Keratinocyte (primary cell): ENCODE results near the gene SARNP. TPM values are rescaled to one million over a fixed set of nuclear protein-coding genes. Genes with fewer than 3 reads are reported as not detected.

ENCODE experiments used
- DNase-seq: peaks from one replicate; pipeline ENCODE4 v3.0.0-alpha.2; 2011; ENCODE audit warnings: low read depth, missing footprints, low spot score
- FAIRE-seq: peaks from 2 replicates; lab custom pipeline; 2011; peaks lifted over from hg19 to GRCh38; lab: Jason Lieb, UNC
- H2AFZ ChIP-seq: 2 replicates; pipeline ENCODE4 v1.6.0; 2012; ENCODE audit warnings: low read length, control low read depth, inconsistent platforms; ENCODE audit not compliant: control insufficient read depth
- H3K27ac ChIP-seq: 2 replicates; pipeline ENCODE4 v1.5.1; 2011; ENCODE audit warnings: low read length; ENCODE audit not compliant: control insufficient read depth, insufficient read depth
- H3K27me3 ChIP-seq: 3 replicates; pipeline ENCODE4 v1.6.0; 2011; ENCODE audit warnings: low read length; ENCODE audit not compliant: control insufficient read depth, insufficient read depth; ENCODE audit errors: extremely low read depth
- H3K36me3 ChIP-seq, 2 experiments: 2 replicates in 1 of 2; 3 replicates in 1 of 2; pipeline ENCODE4 v1.5.1; 2011; ENCODE audit warnings: low read length in 2 of 2, mild to moderate bottlenecking in 1 of 2; ENCODE audit not compliant: control insufficient read depth in 2 of 2, insufficient read depth in 2 of 2; ENCODE audit errors: extremely low read depth in 1 of 2
- H3K4me1 ChIP-seq: 3 replicates; pipeline ENCODE4 v1.5.1; 2011; ENCODE audit warnings: low read length; ENCODE audit not compliant: control insufficient read depth, insufficient read depth; ENCODE audit errors: extremely low read depth
- H3K4me2 ChIP-seq: 3 replicates; pipeline ENCODE4 v1.6.0; 2011; ENCODE audit warnings: low read depth, low read length; ENCODE audit not compliant: control insufficient read depth, insufficient read depth; ENCODE audit errors: extremely low read depth
- H3K4me3 ChIP-seq, 3 experiments: fragments of 200-600 bp in 1 of 3; sonication (generic) in 1 of 3; 2 replicates in 2 of 3; 3 replicates in 1 of 3; pipeline ENCODE4 v1.5.1; 2011 to 2016; ENCODE audit warnings: low read length in 3 of 3, mild to moderate bottlenecking in 3 of 3, control low read depth in 2 of 3, inconsistent platforms in 1 of 3, low read depth in 1 of 3, mixed read lengths in 1 of 3, mixed run types in 1 of 3, moderate library complexity in 1 of 3; ENCODE audit not compliant: control insufficient read depth in 2 of 3, insufficient read depth in 2 of 3; ENCODE audit errors: extremely low read depth in 1 of 3
- H3K79me2 ChIP-seq: 2 replicates; pipeline ENCODE4 v1.6.0; 2012; ENCODE audit warnings: low read length; ENCODE audit not compliant: control insufficient read depth, insufficient read depth
- H3K9ac ChIP-seq: 3 replicates; pipeline ENCODE4 v1.6.0; 2011; ENCODE audit warnings: low read length; ENCODE audit not compliant: control insufficient read depth, insufficient read depth; ENCODE audit errors: extremely low read depth
- H3K9me1 ChIP-seq: 3 replicates; pipeline ENCODE4 v1.6.0; 2011; ENCODE audit warnings: low read length; ENCODE audit not compliant: control insufficient read depth, insufficient read depth; ENCODE audit errors: extremely low read depth
- H3K9me3 ChIP-seq: 2 replicates; pipeline ENCODE4 v1.5.1; 2012; ENCODE audit warnings: low read depth, low read length; ENCODE audit not compliant: control insufficient read depth
- H4K20me1 ChIP-seq: 3 replicates; pipeline ENCODE4 v1.6.0; 2011; ENCODE audit warnings: low read length; ENCODE audit not compliant: control insufficient read depth, insufficient read depth; ENCODE audit errors: extremely low read depth
- EZH2 ChIP-seq: IDR thresholded peaks from one replicate; pipeline ENCODE4 v1.6.1; 2012; ENCODE audit warnings: inconsistent platforms, mild to moderate bottlenecking, low read length, moderate library complexity
- dilution Hi-C: fragments of 300-500 bp; cut with MboI; formaldehyde crosslinking; loops from one replicate; pipeline ENCODE4 v1.7.0; 2020; ENCODE audit warnings: low sequenced_read_pairs; ENCODE audit not compliant: extremely low pct_ligation_motif_present
- polyA plus RNA-seq, 5 experiments: library from polyadenylated mRNA; depleted of rRNA in 3 of 5; stranded (reverse) in 3 of 5; stranded (forward) in 1 of 5; unstranded in 1 of 5; fragments of >200 nt; gene quantifications; 1 replicate in 1 of 5; 2 replicates in 3 of 5; 3 replicates in 1 of 5; pipeline versions ENCODE4 v1.2.1 to v1.2.3, GENCODE V29; 2011 to 2012; ENCODE audit warnings: missing spikeins in 2 of 5, low read depth in 1 of 5, low replicate concordance in 1 of 5
- TF ChIP-seq, protein P1 (sequence below), 3 experiments: IDR thresholded peaks in 1 of 3; conservative IDR thresholded peaks in 1 of 3; optimal IDR thresholded peaks in 1 of 3; 2 replicates in 2 of 3; 3 replicates in 1 of 3; pipeline versions ENCODE3 to v1.5.1; 2011; ENCODE audit warnings: low read length in 3 of 3, mild to moderate bottlenecking in 3 of 3, moderate library complexity in 2 of 3, control low read depth in 1 of 3, inconsistent platforms in 1 of 3; ENCODE audit not compliant: insufficient read depth in 2 of 3; ENCODE audit errors: extremely low read depth in 1 of 3

Gene SARNP
- polyA plus RNA-seq, 1 donor (not counting 4 experiments of a cell fraction or from before 2014, with no cell fraction given) = 168 TPM

DNA sequence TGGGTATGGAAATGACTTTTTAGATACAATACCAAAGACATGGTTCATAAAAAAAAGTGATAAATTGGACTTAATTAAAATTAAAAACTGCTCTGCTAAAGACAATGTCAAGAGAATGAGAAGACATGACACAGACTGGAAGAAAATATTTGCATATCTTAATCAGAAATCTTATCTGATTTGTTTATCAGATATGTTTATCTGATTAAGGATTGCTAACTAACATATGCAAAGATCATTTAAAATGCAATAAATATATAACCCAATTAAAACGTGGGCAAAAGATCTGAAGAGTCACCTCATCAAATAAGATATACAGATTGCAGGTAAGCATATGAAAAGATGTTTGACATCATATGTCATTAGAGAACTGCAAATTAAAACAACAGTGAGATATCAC, 35.2 kb upstream of the SARNP start:
- dilution Hi-C loops = no loop called here
- DNase-seq (no peak), FAIRE-seq (no peak)
- no peaks in the 10 kb centered on the region for H4K20me1 ChIP-seq
- H3K4me2 ChIP-seq = no peak overlapping the region
- H3K9ac ChIP-seq = no peak overlapping the region
- H3K4me1 ChIP-seq = peaks cover 4% of the 10 kb centered on the region
- H3K9me3 ChIP-seq = no peaks in the 10 kb centered on the region
- no peak for TF ChIP-seq EZH2
- TF ChIP-seq, protein P1, sequence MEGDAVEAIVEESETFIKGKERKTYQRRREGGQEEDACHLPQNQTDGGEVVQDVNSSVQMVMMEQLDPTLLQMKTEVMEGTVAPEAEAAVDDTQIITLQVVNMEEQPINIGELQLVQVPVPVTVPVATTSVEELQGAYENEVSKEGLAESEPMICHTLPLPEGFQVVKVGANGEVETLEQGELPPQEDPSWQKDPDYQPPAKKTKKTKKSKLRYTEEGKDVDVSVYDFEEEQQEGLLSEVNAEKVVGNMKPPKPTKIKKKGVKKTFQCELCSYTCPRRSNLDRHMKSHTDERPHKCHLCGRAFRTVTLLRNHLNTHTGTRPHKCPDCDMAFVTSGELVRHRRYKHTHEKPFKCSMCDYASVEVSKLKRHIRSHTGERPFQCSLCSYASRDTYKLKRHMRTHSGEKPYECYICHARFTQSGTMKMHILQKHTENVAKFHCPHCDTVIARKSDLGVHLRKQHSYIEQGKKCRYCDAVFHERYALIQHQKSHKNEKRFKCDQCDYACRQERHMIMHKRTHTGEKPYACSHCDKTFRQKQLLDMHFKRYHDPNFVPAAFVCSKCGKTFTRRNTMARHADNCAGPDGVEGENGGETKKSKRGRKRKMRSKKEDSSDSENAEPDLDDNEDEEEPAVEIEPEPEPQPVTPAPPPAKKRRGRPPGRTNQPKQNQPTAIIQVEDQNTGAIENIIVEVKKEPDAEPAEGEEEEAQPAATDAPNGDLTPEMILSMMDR (optimal IDR thresholded peaks at IDR 0.05 in 1 of 3, IDR thresholded peaks at IDR 0.05 in 1 of 3, conservative IDR thresholded peaks at IDR 0.05 in 1 of 3; ENCODE audit: extremely low read depth in 1 of 3, insufficient read depth in 2 of 3, low read length in 3 of 3) = no peak
- no peak overlapping the region for H3K4me3 ChIP-seq
- no peaks in the 10 kb centered on the region for H3K9me1 ChIP-seq
- no peaks in the 10 kb centered on the region for H3K79me2 ChIP-seq
- H3K36me3 ChIP-seq = no peaks in the 10 kb centered on the region
- H2AFZ ChIP-seq = no peak overlapping the region
- no peaks in the 10 kb centered on the region for H3K27me3 ChIP-seq
- H3K27ac ChIP-seq = no peak overlapping the region

DNA sequence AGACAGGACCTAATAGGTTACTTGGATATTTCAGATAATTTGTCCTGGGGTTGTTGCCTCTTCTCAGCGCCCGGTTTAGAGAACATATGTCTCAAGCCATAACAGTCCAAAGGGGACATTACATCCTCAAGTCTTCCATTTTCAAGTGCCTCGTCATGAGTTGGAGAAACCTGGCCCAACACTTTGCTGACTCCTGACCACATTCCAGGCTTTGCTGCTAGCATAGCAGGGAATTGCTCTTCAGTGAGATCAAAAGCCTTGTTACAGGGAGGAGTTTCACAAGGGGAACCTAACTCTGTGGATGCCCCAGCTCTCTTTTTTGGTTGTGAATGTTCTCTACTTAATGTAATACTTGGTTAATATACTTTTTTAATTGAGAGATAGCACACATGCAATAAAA, 33.4 kb upstream of the SARNP start:
- peaks cover 9% of the 10 kb centered on the region for H3K4me1 ChIP-seq
- no peak overlapping the region for H3K27ac ChIP-seq
- H3K9me3 ChIP-seq = no peaks in the 10 kb centered on the region
- no peak overlapping the region for H3K4me2 ChIP-seq
- H2AFZ ChIP-seq = no peak overlapping the region
- dilution Hi-C loops = no loop called here
- H3K4me3 ChIP-seq = no peak overlapping the region
- TF ChIP-seq EZH2 = no peak
- TF ChIP-seq, protein P1 (optimal IDR thresholded peaks at IDR 0.05 in 1 of 3, IDR thresholded peaks at IDR 0.05 in 1 of 3, conservative IDR thresholded peaks at IDR 0.05 in 1 of 3; ENCODE audit: extremely low read depth in 1 of 3, insufficient read depth in 2 of 3, low read length in 3 of 3) = no peak
- no peaks in the 10 kb centered on the region for H3K27me3 ChIP-seq
- no peak for DNase-seq
- H3K9ac ChIP-seq = no peak overlapping the region
- no peaks in the 10 kb centered on the region for H3K79me2 ChIP-seq
- no peak for FAIRE-seq
- no peaks in the 10 kb centered on the region for H4K20me1 ChIP-seq
- H3K9me1 ChIP-seq = no peaks in the 10 kb centered on the region
- no peaks in the 10 kb centered on the region for H3K36me3 ChIP-seq
